ENCODE measurements around the gene CHST13. TPM values are rescaled to one million over a fixed set of nuclear protein-coding genes. Genes with fewer than 3 reads are reported as not detected.

CHST13 gene
- total RNA-seq, 1 donor from 2014 or later, result 0.20 TPM

DNA sequence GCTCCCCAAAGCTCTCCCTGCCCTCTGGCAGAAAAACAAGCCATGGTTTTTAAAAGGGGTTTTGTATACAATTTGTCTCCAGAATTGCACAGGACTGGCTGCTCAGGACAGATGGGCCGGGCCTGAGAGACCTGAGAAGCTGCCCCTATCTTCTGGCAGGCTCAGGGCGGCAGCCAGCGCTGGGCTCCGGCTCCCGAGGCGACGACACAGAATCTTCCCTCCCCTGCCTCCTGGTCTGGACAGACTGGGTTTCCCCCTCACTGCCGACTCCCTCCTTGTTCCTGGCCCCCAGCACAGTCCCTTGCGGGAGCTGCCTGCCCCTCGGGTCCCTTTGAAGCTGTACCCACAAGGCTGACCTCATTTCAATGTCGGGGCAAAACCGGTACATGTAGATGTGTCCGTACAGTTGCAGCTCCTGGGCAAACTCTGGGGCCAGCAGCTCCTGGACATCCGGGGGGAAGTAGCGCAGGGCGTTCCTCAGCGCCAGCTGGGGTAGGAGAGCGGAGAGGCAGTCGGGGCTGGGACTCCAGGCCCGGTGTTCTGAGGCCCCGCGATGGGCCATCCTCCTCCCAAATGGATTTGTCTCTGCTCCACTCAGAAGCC, 13.5 kb upstream of the CHST13 start:
- no peak for DNase-seq

DNA sequence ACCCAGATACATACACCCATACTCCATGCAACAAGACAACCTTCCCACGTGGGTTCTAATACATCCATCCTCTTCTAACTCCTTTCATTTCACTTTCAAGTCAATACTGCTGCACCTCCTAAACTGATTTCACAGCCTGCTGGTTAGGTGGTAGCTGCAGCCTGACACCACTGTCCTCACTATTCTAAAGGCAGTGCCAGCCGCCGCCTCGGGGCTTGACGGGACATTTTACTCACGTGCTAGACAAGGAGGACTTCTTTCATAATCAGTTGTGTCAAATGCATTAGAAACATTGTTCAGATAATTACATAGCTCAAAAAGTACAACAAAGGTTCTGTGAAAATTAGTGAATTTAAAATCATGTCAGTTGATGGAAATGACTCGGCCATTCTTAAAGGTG, 12.7 kb upstream of the CHST13 start:
- no peak for DNase-seq

DNA sequence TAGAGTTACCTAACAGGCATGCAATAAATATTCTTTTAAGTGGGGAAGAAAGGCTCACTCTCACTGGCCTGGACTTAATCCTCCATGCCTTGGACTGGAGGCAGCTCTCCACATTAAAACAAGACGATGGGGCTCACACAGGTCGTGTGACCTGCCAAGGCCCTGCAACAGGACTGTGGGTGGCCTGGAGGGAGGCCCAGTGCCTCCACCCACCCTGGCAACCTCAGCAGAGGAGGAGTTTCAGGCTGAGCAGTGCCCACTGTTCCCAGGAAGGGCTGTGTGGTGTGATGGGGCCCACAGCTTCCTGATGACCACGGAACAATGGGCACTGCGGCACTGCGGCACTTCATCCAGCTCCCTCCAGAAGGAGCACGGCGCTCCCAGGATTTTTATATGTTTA, 11.9 kb upstream of the CHST13 start:
- DNase-seq, result no peak

- no peak for DNase-seq
These were observed 10.9 kb upstream of the CHST13 start for GRCh38 chr3:126512916-126513650.

- no peak for DNase-seq
These were observed 9.8 kb upstream of the CHST13 start for GRCh38 chr3:126514161-126514560.

GRCh38 chr3:126515066-126515706, 8.8 kb upstream of the CHST13 start:
- no peak for DNase-seq

DNA sequence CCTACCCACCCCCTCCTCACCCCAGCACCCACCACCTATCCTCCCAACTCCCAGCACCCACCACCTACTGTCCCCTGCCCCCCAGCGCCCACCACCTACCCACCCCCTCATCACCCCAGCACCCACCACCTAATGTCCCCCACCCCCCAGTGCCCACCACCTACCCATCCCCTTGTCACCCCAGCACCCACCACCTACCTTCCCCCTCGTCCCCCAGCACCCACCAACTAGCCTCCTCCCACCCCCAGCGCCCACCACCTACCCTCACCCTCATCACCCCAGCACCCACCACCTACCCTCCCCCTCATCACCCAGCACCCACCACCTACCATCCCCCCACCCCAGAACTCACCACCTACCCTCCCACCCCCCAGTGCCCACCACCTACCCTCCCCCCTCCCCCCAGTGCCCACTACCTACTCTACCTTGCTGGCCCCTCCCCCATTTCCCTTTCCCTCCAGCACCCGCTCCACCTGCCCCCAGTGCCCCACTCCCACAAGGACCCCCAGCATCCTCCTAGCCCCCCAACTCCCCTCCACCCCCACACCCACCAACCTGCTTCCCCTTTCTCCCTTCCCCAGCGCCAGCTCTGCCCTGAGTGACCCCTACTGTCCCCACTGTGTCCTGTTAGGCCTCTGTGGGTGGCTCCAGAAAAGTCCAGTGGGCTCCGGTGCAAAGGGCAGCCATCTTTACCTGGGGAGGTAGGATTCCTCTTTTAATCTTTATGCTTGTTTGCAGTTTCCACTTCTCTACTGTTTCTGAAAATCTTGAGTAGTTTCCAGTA, 7.6 kb upstream of the CHST13 start:
- no peak for DNase-seq

DNA sequence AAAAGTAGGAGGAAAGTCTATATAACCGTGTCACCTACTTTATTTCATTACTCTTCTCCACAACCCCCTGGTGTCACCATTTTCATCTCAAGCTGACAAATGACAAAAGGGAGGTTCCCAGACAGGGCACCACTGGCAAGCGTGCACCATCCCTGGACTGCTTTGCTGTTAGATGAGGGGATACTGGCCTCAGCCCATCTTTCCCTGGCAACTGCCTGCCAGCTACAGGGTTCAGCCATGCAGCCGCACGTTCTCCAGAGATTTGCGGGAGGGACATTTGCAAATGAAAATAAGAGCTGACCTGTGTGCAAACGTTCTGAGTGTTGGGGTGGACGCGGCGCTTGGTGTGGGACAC, 7.0 kb upstream of the CHST13 start:
- no peak for DNase-seq

GRCh38 chr3:126517291-126517951, 6.5 kb upstream of the CHST13 start, which contains the start of gene UROC1:
Gene UROC1, minus strand, starts transcription at chr3:126517773. Its CDS starts 54 bp downstream, at chr3:126517719.
- DNase-seq, result no peak

DNA sequence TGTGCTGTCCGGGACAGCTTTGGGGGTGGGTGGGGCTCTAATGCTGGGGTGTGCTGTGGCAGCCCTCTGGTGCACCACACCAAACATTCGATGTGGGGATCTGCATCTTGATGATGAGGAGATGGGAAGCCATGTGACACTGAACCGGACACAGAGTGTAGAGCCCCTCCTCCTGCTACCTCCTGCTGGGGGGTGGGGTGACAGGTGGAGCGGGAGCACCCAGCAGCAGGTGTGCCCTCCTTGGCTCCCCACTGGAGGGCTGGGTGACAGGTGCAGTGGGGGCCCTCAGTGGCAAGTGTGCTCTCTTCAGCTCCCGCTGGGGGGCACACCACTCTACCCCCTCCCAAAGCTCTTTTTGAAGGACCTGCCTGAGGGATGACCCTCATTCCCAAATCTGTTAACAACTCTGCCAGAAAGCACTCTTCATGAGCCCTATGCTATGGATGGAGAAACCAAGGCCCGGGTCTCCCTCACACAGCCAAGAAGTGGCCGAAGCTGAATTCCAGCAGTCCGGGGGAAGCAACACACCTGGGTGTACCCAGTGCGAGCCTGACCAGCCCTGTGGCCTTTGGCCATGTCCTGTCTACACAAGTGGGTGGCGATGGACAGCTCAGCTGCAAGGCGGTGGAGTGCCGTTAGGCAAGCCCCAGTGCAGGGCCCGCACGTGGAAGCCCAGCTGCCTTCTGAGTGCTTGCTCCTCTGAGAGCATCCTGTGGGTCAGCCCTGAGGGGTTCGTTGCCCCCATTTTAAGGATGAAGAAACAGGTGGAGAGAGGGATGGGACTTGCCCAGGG, 5.8 kb upstream of the CHST13 start:
- no peak for DNase-seq

- DNase-seq, result no peak
These were observed 5.2 kb upstream of the CHST13 start for GRCh38 chr3:126518779-126519177.

DNA sequence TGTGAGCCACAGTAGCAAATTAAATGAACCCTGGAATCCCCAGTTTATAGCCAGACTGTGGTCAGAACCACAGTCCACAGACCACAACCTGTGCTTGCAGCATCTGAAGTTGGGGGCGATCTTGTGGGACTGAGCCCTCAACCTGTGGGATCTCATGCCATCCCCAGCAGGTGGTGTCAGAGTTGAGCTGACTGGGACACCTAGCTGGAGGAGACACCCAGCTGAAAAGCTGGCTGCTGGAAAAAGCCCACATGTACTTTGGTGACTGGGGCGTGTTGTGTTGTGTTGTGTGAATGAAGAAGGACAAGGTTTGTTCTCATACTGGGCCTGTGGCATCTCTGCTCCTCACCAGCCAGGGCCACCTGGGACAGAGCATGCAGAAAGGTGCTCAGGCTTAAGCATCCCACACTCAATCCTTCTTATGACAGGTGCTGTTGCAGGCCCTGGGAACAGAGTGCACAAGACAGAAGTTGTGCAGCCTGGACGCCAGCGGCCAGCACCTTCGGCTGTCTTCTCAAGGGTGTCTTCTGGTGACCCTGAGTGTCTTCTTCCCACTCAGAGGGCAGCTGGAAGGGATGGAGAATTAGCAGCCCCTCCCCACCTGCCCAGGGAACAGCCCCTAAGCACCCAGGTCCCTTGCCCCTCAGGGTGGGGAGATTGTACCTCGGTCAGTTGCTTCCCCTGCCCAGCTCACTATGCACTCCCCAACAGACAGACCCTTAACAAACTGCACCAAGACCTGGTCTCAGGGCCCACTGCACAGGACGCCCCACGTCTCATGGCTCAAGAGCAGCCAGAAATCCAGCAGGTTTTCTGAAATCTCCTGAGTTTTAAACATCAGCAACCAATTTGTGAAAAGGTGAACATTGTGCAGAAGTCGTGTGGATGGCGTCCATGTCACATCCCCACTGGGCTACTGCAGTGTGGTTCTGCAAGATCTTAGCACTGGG, 4.2 kb upstream of the CHST13 start:
- DNase-seq, result no peak

- DNase-seq, result no peak
These were observed 2.6 kb upstream of the CHST13 start for GRCh38 chr3:126521122-126521891.

- DNase-seq, result peak; percentile 15
These were observed 1.6 kb upstream of the CHST13 start for GRCh38 chr3:126522363-126522788.

GRCh38 chr3:126524429-126524988, 554 bp downstream of the CHST13 start:
- no peak for DNase-seq

- no peak for DNase-seq
These were observed 1.3 kb downstream of the CHST13 start for GRCh38 chr3:126525091-126525852.

DNA sequence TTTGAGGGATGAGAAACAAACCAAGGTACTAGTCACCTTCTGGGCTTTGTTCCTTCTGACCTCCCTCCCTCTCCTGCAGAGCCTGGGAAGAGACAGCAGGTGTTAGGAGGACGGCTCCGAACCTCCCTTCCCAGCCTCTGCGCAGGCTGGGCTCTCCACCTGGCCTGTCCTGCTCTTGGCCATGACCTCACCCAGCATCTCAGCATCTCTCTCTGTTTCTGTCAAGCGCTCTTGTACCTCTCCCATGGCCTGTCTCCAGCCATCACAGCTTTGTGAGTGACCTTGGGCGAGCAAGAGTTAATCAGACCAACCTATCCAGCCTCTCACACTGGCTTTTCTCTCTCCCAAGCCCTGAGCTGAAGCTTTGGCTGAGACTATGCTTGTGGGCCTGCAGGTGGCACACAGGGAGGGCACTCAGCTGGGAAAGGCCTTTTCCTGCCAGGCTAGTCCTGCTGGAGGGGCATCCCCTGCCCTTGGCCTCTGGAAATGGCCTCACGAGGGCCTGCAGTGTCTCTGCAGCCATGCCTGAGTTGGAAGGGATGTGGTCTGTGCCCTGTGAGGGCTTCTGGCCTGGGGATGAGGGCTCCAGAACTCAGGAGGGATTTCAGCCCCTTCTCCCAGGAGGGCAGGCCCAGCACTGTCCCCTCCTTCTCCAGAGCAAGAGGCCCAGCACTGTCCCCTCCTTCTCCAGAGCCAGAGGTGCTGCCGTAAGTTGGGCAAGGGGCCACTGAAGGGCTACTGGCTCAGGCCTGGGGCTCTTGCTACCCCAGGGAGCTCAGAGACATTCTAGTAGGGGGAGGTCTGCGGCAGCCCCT, 2.1 kb downstream of the CHST13 start:
- DNase-seq, result no peak
